K562 (cell line): Measurements from ENCODE around the gene MYOM3. TPM values are rescaled to one million over a fixed set of nuclear protein-coding genes. Genes with fewer than 3 reads are reported as not detected.

Source experiments
- ATAC-seq: fragments of 200-7000 bp; cut with Tn5 transposase; 3 replicates; pipeline ENCODE4 v1.9.1; 2020; ENCODE audit warnings: moderate library complexity
- BruUV-seq: library from RNA; stranded (reverse); fragments of 400-500 nt; replicated peaks from 2 replicates; lab custom pipeline; 2021; lab: Mats Ljungman, UMichigan
- CTCF ChIA-PET: fragments of 300-600 bp; formaldehyde crosslinking; extraction: SDS; loops from one replicate; lab custom pipeline; 2021; ENCODE audit warnings: low intra/inter-chr PET ratio; lab: Yijun Ruan, JAX
- POLR2A ChIA-PET: fragments of 300-600, 350-650 bp; sonication (Branson Sonifier 250); formaldehyde crosslinking; extraction: SDS; loops from one replicate; lab custom pipeline; 2021; ENCODE audit warnings: antibody characterized with exemption, inconsistent platforms; lab: Yijun Ruan, JAX
- DNase-seq, 4 experiments: peaks; one replicate each; pipeline versions ENCODE4 v3.0.0 to v3.0.0-alpha.2; 2011 to 2018; ENCODE audit warnings: low spot score in 3 of 4, mixed read lengths in 3 of 4; ENCODE audit errors: extremely low read depth in 1 of 4
- FAIRE-seq: peaks from 2 replicates; lab custom pipeline; 2011; peaks lifted over from hg19 to GRCh38; lab: Jason Lieb, UNC
- H2AFZ ChIP-seq: 2 replicates; pipeline ENCODE4 v1.6.0; 2011; ENCODE audit warnings: low read depth, low read length, control low read depth, inconsistent platforms
- H3K27ac ChIP-seq: fragments of 200-600 bp; 3 replicates; pipeline ENCODE4 v1.8.0; 2011; ENCODE audit warnings: low read depth, mild to moderate bottlenecking, control low read depth, inconsistent platforms, low read length, moderate library complexity, mixed read lengths; ENCODE audit errors: extremely low read depth
- H3K27me3 ChIP-seq, 2 experiments: fragments of 300-600 bp in 1 of 2; 2 replicates in 1 of 2; 3 replicates in 1 of 2; pipeline versions ENCODE4 v1.6.0 to v1.8.0; 2011; ENCODE audit warnings: inconsistent platforms in 2 of 2, low read length in 2 of 2, mild to moderate bottlenecking in 1 of 2, mixed read lengths in 1 of 2, moderate library complexity in 1 of 2; ENCODE audit not compliant: control insufficient read depth in 2 of 2, insufficient read depth in 2 of 2
- H3K36me3 ChIP-seq: fragments of 300-600 bp; 3 replicates; pipeline ENCODE4 v1.8.0; 2011; ENCODE audit warnings: mild to moderate bottlenecking, low read length, inconsistent platforms; ENCODE audit not compliant: control insufficient read depth, insufficient read depth
- H3K4me1 ChIP-seq, 2 experiments: fragments of 200-600 bp in 1 of 2; replicated peaks in 1 of 2; 2 replicates in 1 of 2; 3 replicates in 1 of 2; pipeline versions ENCODE4 v1.5.1 to v1.8.0; 2011; ENCODE audit warnings: inconsistent platforms in 2 of 2, low read length in 2 of 2, mild to moderate bottlenecking in 1 of 2, mixed read lengths in 1 of 2, moderate library complexity in 1 of 2; ENCODE audit not compliant: control insufficient read depth in 2 of 2, insufficient read depth in 2 of 2
- H3K4me2 ChIP-seq: 2 replicates; pipeline ENCODE4 v1.6.1; 2011; ENCODE audit warnings: low read length, control low read depth, inconsistent platforms, mixed read lengths; ENCODE audit not compliant: insufficient read depth
- H3K4me3 ChIP-seq: fragments of 200-600 bp; sonication (generic), shearing (Covaris generic); 2 replicates; pipeline ENCODE4 v1.5.1; 2016; ENCODE audit warnings: control low read depth, inconsistent platforms
- H3K79me2 ChIP-seq: fragments of 200-600 bp; 3 replicates; pipeline ENCODE4 v1.8.0; 2011; ENCODE audit warnings: low read length, inconsistent platforms; ENCODE audit not compliant: control insufficient read depth, insufficient read depth
- H3K9ac ChIP-seq, 2 experiments: 2 replicates each; pipeline versions ENCODE4 v1.6.0 to v1.6.1; 2011; ENCODE audit warnings: low read depth in 2 of 2, low read length in 2 of 2, control low read depth in 1 of 2, inconsistent platforms in 1 of 2, mild to moderate bottlenecking in 1 of 2, mixed read lengths in 1 of 2; ENCODE audit not compliant: insufficient read depth in 1 of 2
- H3K9me1 ChIP-seq: one replicate; pipeline ENCODE4 v1.6.0; 2011; ENCODE audit warnings: inconsistent platforms, mild to moderate bottlenecking, low read length, moderate library complexity; ENCODE audit not compliant: control insufficient read depth, insufficient read depth
- H3K9me3 ChIP-seq: replicated peaks from 2 replicates; pipeline ENCODE4 v1.5.1; 2011; ENCODE audit warnings: low read depth, low read length, inconsistent platforms; ENCODE audit not compliant: control insufficient read depth, insufficient read depth
- H4K20me1 ChIP-seq: replicated peaks from 2 replicates; pipeline ENCODE4 v1.6.1; 2011; ENCODE audit warnings: low read length, inconsistent platforms, mixed read lengths; ENCODE audit not compliant: control insufficient read depth, insufficient read depth
- BRD4 ChIP-seq: fragments of 200-600 bp; sonication (generic); IDR thresholded peaks from 2 replicates; pipeline ENCODE4 v1.6.1; 2017; ENCODE audit warnings: inconsistent platforms
- CC2D1A ChIP-seq: fragments of 450-650 bp; IDR thresholded peaks from 2 replicates; pipeline ENCODE4 v1.6.1; 2017; ENCODE audit warnings: mild to moderate bottlenecking
- ETV5 ChIP-seq: sonication (generic); formaldehyde crosslinking; IDR thresholded peaks from 2 replicates; pipeline ENCODE4 v1.4.0; 2020; ENCODE audit warnings: low read depth, mild to moderate bottlenecking, missing genetic modification reagents
- HDAC8 ChIP-seq: fragments of 450-650 bp; IDR thresholded peaks from 2 replicates; pipeline ENCODE4 v1.6.1; 2016; ENCODE audit warnings: mild to moderate bottlenecking, missing genetic modification characterization, moderate library complexity, missing compliant biosample characterization
- NRF1 ChIP-seq, 2 experiments: fragments of 450-650 bp; IDR thresholded peaks in 1 of 2; conservative IDR thresholded peaks in 1 of 2; 2 replicates each; pipeline ENCODE4 v1.6.1; 2014; ENCODE audit warnings: mild to moderate bottlenecking in 2 of 2
- POU5F1 ChIP-seq: fragments of 150-350 bp; IDR thresholded peaks from 2 replicates; pipeline ENCODE4 v1.6.1; 2014; ENCODE audit warnings: borderline replicate concordance, low read length, low read depth, mild to moderate bottlenecking; ENCODE audit not compliant: partially characterized antibody
- ZNF143 ChIP-seq: sonication (generic); formaldehyde crosslinking; IDR thresholded peaks from 2 replicates; pipeline ENCODE4 v1.9.0; 2022; ENCODE audit warnings: mild to moderate bottlenecking, missing genetic modification reagents
- ZNF318 ChIP-seq, 2 experiments: fragments of 450-650 bp; IDR thresholded peaks; 2 replicates each; pipeline ENCODE4 v1.6.1; 2016; ENCODE audit warnings: mild to moderate bottlenecking in 2 of 2, borderline replicate concordance in 1 of 2, low read depth in 1 of 2, moderate library complexity in 1 of 2
- WGBS: fragments of 100-300 bp; shearing (Covaris generic); methylation state at CpG from one replicate; pipeline ENCODE4 v1.1.6; 2016; ENCODE audit warnings: low coverage, mixed read lengths; ENCODE audit not compliant: insufficient coverage; ENCODE audit errors: missing lambda C conversion rate; 5-methylcytosine and 5-hydroxymethylcytosine counted together
- in situ Hi-C: fragments of 300-500 bp; cut with MboI; formaldehyde crosslinking; loops from 4 replicates; pipeline ENCODE4 v1.15.0; 2018; ENCODE audit warnings: inconsistent platforms, mixed read lengths
- intact Hi-C: fragments of 100-400 bp; cut with micrococcal nuclease; formaldehyde crosslinking; loops from 2 replicates; pipeline ENCODE4 v1.14.2; 2022
- polyA plus RNA-seq, 8 experiments: library from polyadenylated mRNA; depleted of rRNA in 4 of 8; stranded (reverse) in 5 of 8; unstranded in 3 of 8; fragments of >200 nt; fragmentation: Nextera tagmentation in 2 of 8; fragmentation: Illumina TruSeq in 1 of 8; extraction: Ambion mirVana in 2 of 8; extraction: Trizol in 1 of 8; gene quantifications; 2 replicates each; pipeline versions ENCODE4 v1.2.1 to v1.2.3, GENCODE V29; 2011 to 2014; ENCODE audit warnings: inconsistent platforms in 1 of 8, missing spikeins in 1 of 8
- total RNA-seq, 7 experiments: library from RNA; depleted of rRNA in 6 of 7; stranded (reverse); fragments of >200 nt in 6 of 7; fragmentation: Illumina TruSeq in 2 of 7; extraction: Trizol in 2 of 7; gene quantifications; 2 replicates each; pipeline versions ENCODE4 v1.2.1 to v1.2.3, GENCODE V29; 2011 to 2021; ENCODE audit warnings: low replicate concordance in 1 of 7

Gene MYOM3
- total and polyA plus RNA-seq, 9 of the 15 experiments (the other 6 are each of a cell fraction or from before 2014, with no cell fraction given), result 0.01 TPM; not detected in 8

GRCh38 chr1:24081190-24081589, 30.7 kb downstream of the MYOM3 start:
- ChIA-PET POLR2A (no interaction called here), CTCF (no interaction called here)
- Histone ChIP-seq H3K4me3 (no peak overlapping the region), H3K27ac (no peak overlapping the region), H3K4me2 (no peak overlapping the region), H3K4me1 (no peaks in the 10 kb centered on the region), H3K9ac (no peak overlapping the region), H3K9me3 (no peaks in the 10 kb centered on the region)
- DNase-seq, result no peak
- intact Hi-C loops (no loop called here), in situ Hi-C loops (no loop called here)
- no peak for TF ChIP-seq NRF1 (conservative IDR thresholded peaks at IDR 0.05 in 1 of 2, IDR thresholded peaks at IDR 0.05 in 1 of 2)
- TF ChIP-seq CC2D1A, result no peak
- TF ChIP-seq HDAC8 (tag), result no peak
- no peak for TF ChIP-seq ETV5 (CRISPR knock-in tag)
- TF ChIP-seq, all 486 proteins: peak for 0
- Histone ChIP-seq H4K20me1 (no peaks in the 10 kb centered on the region), H3K27me3 (peaks cover 42 to 71% of the 10 kb centered on the region in 2 experiments), H3K9me1 (no peaks in the 10 kb centered on the region), H2AFZ (no peak overlapping the region), H3K36me3 (no peaks in the 10 kb centered on the region), H3K79me2 (no peaks in the 10 kb centered on the region)
- 8% methylated on average over 6 of the region's 6 CpGs for WGBS
- no TSS peak for BruUV-seq
- no peak for FAIRE-seq
- no peak for ATAC-seq

- peaks cover 46 to 75% of the 10 kb centered on the region in 2 experiments for H3K27me3 ChIP-seq
- H3K36me3 ChIP-seq, result no peaks in the 10 kb centered on the region
- H3K9me1 ChIP-seq, result no peaks in the 10 kb centered on the region
- DNase-seq (no peak), ATAC-seq (no peak), FAIRE-seq (no peak)
- H3K4me3 ChIP-seq, result no peak overlapping the region
- H2AFZ ChIP-seq, result no peak overlapping the region
- no peak overlapping the region for H3K27ac ChIP-seq
- H3K9me3 ChIP-seq, result no peaks in the 10 kb centered on the region
- CTCF ChIA-PET, result no interaction called here
- H3K4me2 ChIP-seq, result no peak overlapping the region
- no peaks in the 10 kb centered on the region for H4K20me1 ChIP-seq
- H3K9ac ChIP-seq, result peak overlapping the region in 1 of 2 experiments; percentile 17; a peak in 1 of 4 replicates
- H3K4me1 ChIP-seq, result no peaks in the 10 kb centered on the region
- BruUV-seq, result no TSS peak
- in situ Hi-C loops (no loop called here), intact Hi-C loops (no loop called here)
- H3K79me2 ChIP-seq, result no peaks in the 10 kb centered on the region
- 0% methylated on average over 10 of the region's 10 CpGs for WGBS
- POLR2A ChIA-PET, result interaction anchor here (0.7 kb wide), 1 partner anchor 10 kb away, joined by 4 read pairs; no protein-coding TSS in a partner anchor
- TF ChIP-seq ZNF318 (IDR thresholded peaks at IDR 0.05; ENCODE audit: borderline replicate concordance in 1 of 2, low read depth in 1 of 2) (no peak), ZNF143 (CRISPR knock-in tag) (no peak), POU5F1 (no peak), BRD4 (no peak)
Observed at GRCh38 chr1:24080131-24080530, 31.8 kb downstream of the MYOM3 start.
